RPMI8226 (cell line): Measurements from ENCODE around the gene SLC13A4.
"Not testable (repeated sequence)": the region's sequence is repeated elsewhere in the genome, so short reads cannot be mapped to it uniquely, and the experiment has no call there.

ENCODE experiments used
- DNase-seq: peaks from one replicate; pipeline ENCODE4 v3.0.0-alpha.2; 2015

The SLC13A4 gene

DNA sequence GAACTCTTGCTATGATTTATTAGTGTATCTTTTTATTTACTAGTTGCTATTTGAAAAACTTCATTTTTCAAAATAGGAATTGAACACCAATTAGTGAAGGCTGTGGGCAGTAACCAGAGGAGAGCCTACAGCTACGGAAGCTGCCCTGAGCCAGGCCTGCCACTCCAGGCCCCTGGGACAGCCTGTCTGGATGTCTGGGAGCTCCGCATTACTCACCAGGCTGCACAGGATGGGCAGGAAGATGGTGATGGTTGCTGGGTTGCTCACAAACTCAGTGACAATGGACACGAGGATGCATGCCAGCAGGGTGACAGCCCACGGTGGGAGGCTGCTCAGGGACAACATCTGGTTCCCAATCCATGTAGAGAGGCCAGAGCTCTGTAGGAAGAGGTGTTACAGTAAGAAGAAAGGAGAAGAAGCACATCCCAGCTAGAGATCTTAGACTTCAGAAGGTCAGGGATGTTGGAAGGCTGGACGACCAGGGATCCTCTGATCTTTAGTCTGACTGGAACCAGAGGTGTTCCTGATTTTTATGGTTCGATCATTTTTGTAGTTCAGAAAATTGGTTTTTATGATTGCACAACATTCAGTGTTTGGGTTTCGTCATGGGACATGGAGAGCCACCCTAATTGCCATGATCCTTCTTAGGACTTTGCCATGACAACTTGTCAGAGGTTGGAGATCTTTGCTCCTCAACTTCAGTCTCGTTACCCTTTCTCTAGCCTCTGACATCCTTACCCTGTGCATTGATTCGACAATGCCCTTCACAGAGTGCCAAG, 42.5 kb downstream of the SLC13A4 start:
- no peak for DNase-seq

DNA sequence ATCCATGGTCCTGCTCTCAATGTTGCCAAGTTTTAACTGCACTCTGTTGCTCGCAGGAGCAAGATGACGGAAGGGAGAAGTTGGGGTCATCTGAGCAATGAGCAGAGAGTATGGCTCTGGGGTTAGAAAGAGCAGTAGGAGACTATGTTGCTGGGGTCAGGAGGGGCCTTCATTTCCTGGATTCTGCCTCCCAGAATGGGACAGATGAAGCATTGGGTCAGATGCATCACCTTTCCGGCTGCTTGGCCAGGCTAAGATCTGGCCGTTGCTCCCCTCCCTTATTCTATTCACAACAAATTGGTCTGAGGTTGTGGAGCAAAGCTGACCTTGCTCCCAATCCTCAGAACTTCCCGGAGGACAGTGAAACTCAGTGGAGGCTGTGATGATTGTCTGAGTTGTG, 43.3 kb downstream of the SLC13A4 start:
- no peak for DNase-seq

DNA sequence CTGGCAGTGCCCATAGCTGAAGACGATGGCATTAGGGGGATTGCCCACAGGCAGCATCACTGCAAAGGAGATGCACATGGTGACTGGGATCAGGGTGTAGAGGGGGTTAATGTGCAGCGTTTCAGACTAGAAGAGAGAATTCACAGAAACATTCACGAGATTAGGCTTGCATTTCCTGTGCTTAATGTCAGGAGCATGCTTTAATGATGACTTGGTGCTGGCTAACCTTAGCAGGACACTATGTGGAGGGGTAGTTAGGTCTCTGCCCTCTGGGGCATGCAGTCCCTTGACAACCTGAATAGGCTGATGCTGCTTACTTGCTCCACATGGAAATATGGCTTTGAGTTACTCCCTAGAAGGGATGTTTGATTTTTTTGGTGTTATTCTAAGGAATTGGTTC, 43.9 kb downstream of the SLC13A4 start:
- no peak for DNase-seq

DNA sequence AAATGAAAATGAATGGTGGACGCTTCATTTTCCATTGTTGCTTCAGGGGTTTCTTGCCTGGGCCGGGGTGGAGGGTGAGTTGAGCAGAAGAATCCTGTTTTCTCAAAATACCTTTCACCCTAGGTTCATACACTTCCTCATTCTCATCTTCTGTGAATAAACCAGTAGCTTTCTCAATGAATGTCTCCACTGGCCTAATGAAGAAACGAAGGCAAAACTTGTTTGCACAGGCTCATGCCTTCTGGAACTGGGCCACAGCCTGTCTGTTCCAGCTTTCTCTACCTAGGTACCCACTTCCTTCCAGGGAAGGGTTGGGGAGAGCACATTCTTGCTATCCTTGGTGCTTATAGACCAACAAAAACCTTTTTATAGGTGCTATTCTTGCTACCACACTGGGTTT, 44.4 kb downstream of the SLC13A4 start:
- no peak for DNase-seq

DNA sequence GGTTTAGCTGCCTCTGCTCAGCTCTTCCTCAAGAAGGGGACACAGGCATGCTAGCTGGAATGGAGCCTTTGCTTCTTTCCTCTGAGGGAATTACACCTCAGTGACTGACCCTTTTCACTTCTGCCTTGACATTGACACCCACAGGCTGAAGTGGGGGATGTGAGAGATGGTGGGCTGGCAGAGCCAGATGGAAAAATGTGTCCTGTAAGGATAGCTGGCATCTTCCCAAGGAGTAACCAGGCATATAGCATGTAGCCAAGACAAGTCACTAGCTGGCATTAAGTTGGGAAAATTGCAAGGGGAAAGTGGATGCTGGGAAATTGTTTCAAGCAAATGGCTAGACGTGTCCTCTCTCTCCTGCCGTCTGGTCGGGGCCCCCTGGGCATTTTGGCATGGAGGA, 45.8 kb downstream of the SLC13A4 start:
- no peak for DNase-seq

DNA sequence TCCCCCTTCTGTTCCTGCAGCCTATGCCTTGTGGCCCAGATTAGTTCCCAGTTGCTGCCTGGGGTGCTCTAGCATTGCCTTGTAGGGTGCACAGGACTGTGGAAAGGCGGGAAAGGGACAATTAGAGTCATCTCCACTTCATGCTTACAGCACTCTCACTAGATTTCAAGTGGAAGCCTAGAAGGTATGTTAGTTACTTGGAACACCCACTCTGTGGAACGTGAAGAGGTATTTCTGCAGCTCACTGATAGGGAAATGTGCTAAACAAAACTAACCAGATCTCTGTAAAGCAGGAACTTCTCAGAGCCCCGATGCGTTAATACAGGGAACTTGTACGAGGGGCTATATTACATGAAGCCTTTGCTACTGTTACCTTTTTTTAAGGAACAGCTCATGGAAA, 46.2 kb downstream of the SLC13A4 start:
- no peak for DNase-seq

DNA sequence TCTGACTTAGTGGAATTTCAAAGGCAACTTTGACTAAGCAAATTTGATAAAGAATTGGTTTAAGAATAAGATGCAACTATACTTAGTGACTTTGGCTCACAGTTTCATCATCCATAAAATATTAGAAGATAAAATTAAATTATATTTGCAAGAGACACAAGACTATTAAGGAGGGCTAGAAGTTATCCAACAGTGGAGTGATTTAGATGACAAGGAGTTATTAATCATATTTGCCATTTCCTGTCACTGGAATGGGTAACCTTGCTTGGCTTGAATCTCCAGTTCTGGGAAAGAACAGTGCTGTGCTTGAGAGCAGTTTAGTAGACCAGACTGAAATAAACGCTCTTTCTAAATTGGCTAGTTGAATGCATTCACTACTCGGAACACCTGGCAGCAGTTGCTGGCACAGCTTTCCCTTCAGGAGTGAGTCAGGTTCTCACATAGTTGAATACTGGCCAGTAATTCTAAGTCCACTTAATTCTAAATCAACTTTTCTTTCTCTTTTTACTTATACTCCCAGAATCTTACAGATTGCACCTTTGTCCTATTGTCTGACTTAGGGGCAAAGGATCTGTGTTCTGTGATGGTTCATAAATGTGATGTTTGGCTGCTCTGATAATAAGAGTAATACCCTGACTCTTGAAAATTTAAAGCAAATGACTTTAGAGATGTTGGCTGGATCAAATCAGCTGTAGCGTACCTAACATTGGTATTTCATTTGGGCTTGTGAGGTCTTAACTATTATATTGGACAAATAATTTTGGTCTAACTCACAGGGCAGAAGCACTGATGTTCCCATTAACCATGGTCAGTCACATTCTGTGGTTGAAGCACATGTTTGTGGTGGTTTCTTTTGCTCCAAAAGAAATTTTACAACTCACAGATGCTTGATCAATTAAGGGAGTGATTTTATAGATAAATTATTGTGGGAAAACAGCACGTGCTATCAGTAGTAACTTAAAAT, 49.1 kb downstream of the SLC13A4 start:
- DNase-seq = no peak

DNA sequence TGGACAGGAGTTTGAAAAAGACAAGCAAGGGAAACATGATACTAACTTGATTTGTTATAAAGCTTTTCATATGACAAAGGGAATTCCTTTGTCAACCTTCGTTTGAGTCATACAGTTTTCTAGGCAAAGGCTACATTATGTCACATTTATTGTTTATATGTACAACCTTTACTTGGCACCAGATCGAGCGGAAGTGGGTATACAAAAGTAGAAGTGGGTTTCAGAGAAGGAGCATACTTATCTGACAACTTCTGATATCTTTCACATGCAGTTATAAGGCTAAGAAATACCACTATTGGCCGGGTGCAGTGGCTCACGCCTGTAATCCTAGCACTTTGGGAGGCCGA, 54.7 kb downstream of the SLC13A4 start:
- no peak for DNase-seq

DNA sequence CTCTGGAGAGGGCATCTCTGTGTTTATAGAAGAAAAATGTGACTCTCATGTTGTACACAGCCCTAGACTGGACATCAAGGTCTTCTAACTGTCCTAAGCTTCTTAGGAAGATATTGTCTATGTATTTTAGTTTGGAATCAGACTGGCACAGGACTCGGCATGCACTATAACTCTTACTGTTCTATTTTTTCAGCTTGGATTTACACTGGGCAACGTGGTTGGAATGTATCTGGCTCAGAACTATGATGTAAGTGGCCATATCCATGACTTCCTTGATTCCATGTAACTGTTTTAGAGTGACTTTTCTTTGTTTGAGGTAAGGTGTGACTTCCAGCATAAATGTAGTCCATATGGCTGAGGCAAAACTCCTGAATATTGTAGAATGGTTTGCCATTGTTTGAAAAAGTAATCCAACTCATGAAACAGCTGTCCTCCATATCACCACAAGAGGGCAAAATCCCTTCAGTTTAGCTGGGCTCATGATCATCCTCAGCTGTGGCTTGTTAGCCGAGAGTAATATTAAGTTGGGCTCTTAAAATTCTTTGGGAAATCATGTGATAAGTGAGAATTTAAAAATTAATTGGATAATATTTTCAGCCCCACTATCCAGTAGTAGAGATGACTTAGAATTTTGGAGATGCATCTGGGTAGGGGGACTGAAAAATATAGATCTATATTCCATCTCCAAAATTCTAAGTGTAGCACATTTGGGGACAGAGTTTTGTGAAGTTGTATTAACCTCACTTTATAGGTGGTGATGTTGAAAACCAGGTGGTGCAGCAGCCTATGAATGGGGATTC, 55.2 kb downstream of the SLC13A4 start:
- peak; percentile 55 for DNase-seq

DNA sequence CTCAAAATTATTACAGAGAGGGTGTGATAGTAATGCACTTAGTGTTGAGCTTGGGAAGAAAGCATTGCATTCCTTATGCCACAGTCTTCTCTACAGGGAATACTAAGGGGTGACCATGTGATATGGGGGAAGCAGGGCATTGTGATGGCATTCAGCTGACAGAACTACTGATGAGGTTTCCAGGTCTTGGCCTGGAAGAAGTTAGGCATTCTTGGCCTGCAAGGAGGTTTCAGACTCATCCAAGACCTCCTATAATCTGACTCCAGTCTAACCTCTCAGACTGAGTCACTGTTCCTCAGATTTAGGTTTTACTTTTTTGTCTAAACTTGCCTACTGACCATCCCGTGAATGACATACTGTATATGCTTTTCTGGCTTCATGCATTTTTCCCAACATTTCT, 57.8 kb downstream of the SLC13A4 start:
- no peak for DNase-seq

DNA sequence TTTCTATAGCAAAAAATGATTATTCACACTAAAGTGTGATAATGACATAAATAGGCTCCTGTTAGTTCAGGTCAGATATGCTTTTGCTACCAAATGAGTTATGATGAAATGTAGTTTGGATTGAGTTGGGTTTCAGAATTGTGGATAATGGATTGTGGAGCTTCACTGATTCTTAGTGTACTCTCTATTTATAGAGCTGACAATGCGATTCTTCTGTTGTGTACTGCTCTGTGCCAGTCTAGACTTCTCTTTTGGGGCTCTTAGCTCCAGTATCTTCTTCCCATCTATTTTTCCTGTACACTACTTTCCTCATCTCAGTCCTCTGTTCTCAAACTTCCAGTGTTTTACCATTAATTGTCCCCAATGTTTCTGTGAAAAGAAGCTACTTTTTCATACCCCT, 58.2 kb downstream of the SLC13A4 start:
- no peak for DNase-seq

DNA sequence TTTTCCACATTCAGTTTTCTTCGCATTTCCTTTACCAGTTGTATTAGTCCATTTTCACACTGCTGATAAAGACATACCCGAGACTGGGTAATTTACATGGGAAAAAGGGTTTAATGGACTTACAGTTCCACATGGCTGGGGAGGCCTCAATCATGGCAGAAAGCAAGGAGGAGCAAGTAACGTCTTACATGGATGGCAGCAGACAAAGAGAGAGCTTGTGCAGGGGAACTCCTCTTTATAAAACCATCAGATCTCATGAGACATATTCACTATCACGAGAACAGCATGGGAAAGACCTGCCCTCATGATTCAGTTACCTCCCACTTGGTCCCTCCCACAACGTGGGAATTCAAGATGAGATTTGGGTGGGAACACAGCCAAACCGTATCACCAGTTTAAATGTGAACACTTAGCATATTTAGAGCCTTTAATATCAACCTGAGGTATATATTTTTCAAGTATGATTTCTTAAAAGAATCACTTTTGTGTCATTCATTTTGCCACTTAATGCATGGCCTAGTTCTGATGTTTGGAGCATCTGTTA, 59.1 kb downstream of the SLC13A4 start:
- not testable (repeated sequence) for DNase-seq

DNA sequence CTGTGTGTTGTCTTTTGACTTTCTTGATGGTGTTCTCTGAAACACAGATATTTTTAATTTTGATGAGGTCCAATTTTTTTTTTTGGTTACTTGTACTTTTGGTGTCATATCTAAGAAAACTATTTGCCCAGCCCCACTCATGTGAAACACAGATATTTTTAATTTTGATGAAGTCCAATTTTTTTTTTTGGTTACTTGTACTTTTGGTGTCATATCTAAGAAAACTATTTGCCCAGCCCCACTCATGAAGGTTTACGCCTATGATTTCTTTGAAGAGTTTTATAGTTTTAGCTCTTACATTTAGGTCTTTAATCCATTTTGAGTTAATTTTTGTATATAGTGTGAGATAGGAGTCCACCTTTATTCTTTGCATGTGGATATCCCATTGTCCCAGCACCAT, 60.4 kb downstream of the SLC13A4 start:
- not testable (repeated sequence) for DNase-seq

DNA sequence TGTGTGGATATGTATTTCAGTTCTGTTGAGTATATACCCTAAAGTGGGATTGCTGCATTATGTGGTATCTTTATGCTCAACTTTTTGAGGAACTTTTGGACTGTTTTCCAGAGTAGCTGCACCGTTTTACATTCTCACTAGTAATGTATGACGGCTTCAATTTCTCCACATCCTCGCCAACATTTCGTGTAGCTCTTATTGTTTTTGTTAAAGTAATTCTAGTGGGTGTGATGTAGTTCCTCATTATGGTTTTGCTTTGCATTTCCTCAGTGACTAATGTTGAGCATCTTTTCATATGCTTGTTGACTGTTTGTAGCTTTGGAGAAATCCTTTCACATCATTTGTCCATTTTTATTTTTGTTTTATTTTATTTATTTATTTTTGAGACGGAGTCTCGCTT, 61.1 kb downstream of the SLC13A4 start:
- no peak for DNase-seq

DNA sequence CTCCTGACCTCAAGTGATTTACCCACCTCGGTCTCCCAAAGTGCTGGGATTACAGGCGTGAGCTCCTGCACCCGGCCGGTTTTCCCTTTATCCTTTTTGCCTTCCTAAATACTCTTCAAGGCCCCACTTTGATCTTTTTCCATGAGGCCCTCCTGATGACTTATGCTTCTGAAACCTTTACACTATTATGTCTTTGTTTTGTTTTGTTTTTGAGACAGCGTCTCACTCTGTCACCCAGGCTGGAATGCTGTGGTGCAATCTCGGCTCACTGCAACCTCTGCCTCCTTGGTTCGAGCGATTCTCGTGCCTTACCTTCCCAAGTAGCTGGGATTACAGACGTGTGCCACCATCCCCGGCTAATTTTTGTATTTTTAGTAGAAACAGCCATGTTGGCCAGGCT, 61.8 kb downstream of the SLC13A4 start:
- no peak for DNase-seq

DNA sequence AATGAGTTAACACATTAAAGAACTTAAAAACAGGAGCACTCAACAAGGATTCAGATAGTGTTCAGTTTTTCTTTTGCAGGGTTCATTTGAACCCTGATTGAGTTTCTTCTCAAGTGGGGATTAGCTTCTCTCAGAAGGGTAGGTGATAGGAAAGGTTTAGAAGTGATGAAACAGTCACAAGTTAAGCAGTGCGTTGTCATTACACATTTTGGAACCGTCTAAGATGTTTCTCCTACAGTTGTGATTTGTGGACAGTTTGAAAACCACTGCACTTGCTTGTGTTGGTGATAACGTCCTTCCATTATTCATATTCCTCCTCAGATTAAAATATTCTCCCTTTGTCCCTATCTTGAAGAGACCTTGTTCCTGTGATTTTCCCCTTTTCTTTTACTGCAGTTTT, 62.9 kb downstream of the SLC13A4 start:
- no peak for DNase-seq

DNA sequence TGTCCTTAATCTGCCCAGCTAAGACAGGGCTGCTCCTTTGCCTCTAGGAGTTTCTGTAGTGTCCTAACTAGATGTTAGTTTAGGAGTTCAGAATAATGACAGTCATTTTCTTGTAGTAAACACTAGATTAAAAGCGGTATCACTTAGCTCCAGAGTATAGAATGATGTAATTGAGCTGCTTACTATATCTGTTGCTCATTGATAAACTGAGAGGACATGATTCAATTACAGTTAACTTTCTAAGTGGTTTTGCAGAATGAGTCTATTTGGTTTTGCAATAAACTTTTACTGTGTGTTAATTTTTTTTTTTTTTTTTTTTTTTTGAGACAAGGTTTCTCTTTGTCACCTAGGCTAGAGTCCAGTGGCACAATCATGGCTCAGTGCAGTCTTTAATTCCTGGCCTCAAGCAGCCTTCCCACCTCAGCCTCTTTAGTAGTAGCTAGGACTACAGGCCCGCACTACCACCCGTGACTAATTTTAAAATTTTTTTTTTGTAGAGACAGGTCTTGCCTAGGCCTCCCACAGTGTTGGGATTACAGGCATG, 63.9 kb downstream of the SLC13A4 start:
- DNase-seq = no peak

DNA sequence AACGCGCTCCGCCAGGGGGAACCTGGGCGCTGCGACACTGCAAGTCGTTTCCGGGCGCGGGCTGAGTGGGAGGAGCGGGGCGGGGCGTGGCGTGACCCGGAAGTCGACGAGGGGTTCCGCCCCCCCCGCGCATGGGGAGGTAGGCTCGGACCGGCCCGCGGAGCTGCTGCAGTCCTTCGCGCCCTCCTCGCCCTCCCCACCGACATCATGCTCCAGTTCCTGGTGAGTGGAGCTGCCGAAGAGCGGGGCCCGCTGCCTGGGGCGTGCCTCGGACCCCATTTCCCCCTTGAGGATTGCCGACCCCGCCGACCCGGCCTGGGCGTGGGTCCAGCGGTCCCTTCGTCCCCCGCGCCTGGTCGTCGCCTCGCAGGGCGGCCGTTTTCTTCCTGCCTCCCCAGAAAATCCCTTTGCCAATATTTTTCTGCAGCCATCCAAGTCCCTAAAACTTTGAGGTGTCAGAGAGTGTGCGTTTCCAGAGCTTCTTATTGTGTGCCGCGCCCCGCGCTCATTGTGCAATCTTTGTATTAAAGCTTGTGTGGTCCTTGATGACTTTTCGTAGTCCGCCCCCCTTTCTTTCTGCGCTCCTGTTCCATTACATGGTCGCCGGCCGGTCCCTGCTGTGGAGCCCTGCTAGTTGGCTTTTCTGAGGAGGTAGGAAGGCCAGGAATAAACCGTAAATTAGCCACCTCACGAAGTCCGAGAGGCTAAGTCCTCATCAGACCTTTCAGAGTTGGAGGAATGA, 65.4 kb downstream of the SLC13A4 start, which contains the start of gene STMP1:
Gene STMP1, plus strand, starts transcription at position 142 of the 742 bp plus-strand sequence.
- DNase-seq = peak; percentile 98

DNA sequence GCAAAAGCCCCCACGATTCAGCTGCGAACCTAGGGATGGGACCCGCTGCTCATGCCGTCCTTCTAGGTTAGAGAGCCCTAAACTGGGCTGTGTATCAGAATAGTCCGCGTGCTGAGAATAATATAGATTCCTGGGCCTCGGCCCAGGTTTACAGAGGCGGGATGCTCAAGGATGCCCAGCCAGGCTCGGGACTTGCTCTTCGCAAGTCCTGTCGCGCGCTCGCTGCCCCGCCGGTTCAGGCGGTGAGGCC, 65.9 kb downstream of the SLC13A4 start:
- DNase-seq = no peak

DNA sequence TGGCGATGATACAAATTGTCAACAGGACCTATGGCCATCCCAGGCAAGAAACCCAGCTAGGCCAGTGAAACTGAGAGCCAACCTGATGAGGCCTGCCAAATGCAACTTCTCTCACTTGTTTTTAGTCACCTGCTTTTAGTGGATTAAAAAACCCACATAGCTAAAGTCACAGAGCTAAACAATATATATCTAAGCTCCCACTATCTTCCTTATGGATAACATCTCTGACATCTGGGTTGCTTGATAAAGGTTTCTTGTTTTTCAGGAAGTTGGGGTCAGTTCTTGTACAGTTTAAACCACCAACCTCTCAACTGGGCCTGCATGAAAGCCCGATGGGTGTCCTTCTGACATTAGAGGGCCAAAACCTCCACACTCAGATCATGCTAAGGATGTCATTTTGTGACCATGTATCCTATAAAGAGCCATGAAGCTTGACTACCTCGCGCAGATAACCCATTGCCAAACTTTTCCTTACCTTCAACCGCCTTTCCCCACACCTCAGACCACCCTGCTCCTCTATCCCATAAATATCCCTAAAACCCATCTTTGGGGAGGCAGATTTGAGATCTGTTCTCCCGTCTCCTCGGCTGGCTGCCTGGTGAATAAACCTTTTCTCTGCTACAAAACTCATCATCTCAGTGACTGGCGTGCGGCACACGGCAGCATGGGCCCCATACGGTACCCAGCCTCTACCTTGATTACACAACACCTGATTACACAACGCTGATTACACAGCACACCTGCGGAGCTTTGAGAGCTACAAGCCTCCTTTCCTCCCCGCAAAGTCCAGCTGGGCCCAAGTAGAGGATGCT, 66.5 kb downstream of the SLC13A4 start:
- no peak for DNase-seq

DNA sequence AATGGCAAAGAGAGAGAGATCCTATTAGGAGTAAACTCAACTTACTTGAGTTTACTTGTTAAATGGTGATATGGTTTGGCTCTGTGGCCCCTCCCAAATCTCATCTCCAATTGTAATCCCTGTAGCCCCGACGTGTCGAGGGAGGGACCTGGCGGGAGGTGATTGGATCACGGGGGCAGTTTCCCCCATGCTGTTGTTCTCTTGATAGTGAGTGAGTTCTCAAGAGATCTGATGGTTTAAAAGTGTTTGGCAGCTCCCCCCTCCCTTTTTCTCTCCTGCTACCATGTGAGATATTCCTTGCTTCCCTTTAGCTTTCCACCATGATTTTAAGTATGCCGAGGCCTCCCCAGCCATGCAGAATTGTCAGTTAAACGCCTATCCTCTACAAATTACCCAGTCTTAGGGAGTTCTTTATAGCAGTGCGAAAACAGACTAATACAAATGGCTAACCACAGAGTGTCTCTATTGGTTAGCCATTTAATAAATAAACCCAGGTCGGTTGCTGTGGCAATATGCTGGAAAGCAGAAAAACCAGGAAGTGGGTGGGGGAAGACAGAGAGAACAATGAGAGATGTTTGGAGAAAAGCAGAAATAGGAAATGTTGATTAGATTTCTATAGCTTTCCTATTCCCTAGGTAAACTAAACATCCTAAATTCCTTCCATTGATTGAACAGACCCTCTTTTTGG, 68.7 kb downstream of the SLC13A4 start:
- DNase-seq = no peak
